Measurements from ENCODE around the gene DAPK1. TPM values are rescaled to one million over a fixed set of nuclear protein-coding genes. Genes with fewer than 3 reads are reported as not detected.

The DAPK1 gene
- total and polyA plus RNA-seq, 2 experiments from 2014 or later = 44.4 to 62.3 TPM

DNA sequence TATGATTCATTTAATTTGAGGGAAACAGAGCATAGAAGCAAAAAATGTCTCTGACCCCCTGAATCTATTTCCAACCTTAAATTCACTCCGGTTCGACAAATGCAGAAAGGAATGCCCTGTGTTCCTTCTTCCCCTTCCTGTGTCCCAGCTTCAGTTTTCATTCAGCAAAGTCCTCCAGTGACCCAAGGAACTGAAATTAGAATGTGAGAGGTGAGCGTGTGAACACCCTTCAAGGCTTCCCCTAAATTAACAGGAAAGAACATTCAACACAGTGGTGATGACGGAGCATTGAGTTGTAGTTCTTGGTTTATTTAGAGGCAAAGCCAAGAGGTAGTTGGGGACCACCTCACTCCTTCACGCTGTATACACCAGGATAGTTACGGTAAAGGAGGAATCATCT, 130.7 kb downstream of the DAPK1 start:
- Histone ChIP-seq H3K9me3 (ENCODE audit: low read depth) (no peaks in the 10 kb centered on the region), H3K4me2 (no peak overlapping the region), H3K4me3 (no peak overlapping the region), H3K9me2 (replicated peaks; ENCODE audit: insufficient read depth) (no peaks in the 10 kb centered on the region), H2AFZ (no peak overlapping the region), H3K4me1 (ENCODE audit: insufficient read depth) (peaks cover 4% of the 10 kb centered on the region), H4K20me1 (ENCODE audit: insufficient read depth, poor library complexity, severe bottlenecking) (no peaks in the 10 kb centered on the region), H3K36me3 (replicated peaks; ENCODE audit: insufficient read depth, low read depth) (no peaks in the 10 kb centered on the region), H3K79me2 (peaks cover 6% of the 10 kb centered on the region), H3K27ac (no peak overlapping the region), H3K27me3 (no peaks in the 10 kb centered on the region)
- no peak for DNase-seq (ENCODE audit: low spot score)
- TF ChIP-seq, protein P1, sequence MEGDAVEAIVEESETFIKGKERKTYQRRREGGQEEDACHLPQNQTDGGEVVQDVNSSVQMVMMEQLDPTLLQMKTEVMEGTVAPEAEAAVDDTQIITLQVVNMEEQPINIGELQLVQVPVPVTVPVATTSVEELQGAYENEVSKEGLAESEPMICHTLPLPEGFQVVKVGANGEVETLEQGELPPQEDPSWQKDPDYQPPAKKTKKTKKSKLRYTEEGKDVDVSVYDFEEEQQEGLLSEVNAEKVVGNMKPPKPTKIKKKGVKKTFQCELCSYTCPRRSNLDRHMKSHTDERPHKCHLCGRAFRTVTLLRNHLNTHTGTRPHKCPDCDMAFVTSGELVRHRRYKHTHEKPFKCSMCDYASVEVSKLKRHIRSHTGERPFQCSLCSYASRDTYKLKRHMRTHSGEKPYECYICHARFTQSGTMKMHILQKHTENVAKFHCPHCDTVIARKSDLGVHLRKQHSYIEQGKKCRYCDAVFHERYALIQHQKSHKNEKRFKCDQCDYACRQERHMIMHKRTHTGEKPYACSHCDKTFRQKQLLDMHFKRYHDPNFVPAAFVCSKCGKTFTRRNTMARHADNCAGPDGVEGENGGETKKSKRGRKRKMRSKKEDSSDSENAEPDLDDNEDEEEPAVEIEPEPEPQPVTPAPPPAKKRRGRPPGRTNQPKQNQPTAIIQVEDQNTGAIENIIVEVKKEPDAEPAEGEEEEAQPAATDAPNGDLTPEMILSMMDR (IDR thresholded peaks at IDR 0.05; ENCODE audit: poor library complexity) = no peak
- TF ChIP-seq EZH2 (IDR thresholded peaks at IDR 0.05; ENCODE audit: borderline replicate concordance) (no peak), EZH2phosphoT487 (IDR thresholded peaks at IDR 0.05; ENCODE audit: low read depth, severe bottlenecking, unreplicated experiment) (no peak)
- over 99% methylated on average over 6 of the region's 6 CpGs for WGBS (ENCODE audit: low lambda C conversion rate, missing lambda C conversion rate)

- Histone ChIP-seq H3K79me2 (peaks cover 6% of the 10 kb centered on the region), H3K27me3 (no peaks in the 10 kb centered on the region), H3K4me3 (no peak overlapping the region), H3K4me1 (ENCODE audit: insufficient read depth) (no peaks in the 10 kb centered on the region), H3K9me3 (ENCODE audit: low read depth) (no peaks in the 10 kb centered on the region), H2AFZ (no peak overlapping the region), H4K20me1 (ENCODE audit: insufficient read depth, poor library complexity, severe bottlenecking) (no peaks in the 10 kb centered on the region), H3K4me2 (no peak overlapping the region), H3K27ac (no peak overlapping the region), H3K9me2 (replicated peaks; ENCODE audit: insufficient read depth) (no peaks in the 10 kb centered on the region), H3K36me3 (replicated peaks; ENCODE audit: insufficient read depth, low read depth) (no peaks in the 10 kb centered on the region)
- TF ChIP-seq, protein P1 (IDR thresholded peaks at IDR 0.05; ENCODE audit: poor library complexity) = no peak
- TF ChIP-seq EZH2 (IDR thresholded peaks at IDR 0.05; ENCODE audit: borderline replicate concordance) (no peak), EZH2phosphoT487 (IDR thresholded peaks at IDR 0.05; ENCODE audit: low read depth, severe bottlenecking, unreplicated experiment) (no peak)
- DNase-seq (ENCODE audit: low spot score) = no peak
- 85% methylated on average over 6 of the region's 6 CpGs for WGBS (ENCODE audit: low lambda C conversion rate, missing lambda C conversion rate)
These were observed 131.4 kb downstream of the DAPK1 start for GRCh38 chr9:87629104-87629503.

DNA sequence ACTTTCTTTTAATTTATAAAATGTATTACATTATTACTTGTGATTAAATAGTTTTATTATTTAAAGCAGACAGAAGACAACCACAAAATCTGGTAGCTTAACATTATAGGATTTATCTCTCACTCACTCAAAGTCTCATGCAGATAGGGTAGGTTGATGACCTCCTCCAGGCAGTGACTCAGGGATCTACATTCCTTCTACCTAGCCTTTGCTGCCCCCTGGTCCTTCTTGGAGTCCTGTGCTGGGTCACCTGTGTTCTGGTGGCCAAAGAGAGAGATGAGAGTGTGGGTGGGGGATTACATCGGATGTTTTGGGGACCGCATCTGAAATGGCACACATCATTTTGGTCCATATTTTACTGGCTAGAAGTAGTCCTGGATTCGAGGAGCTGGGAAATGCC, 132.6 kb downstream of the DAPK1 start:
- Histone ChIP-seq H3K9me3 (ENCODE audit: low read depth) (no peaks in the 10 kb centered on the region), H3K27ac (no peak overlapping the region), H3K4me2 (no peak overlapping the region), H3K27me3 (no peaks in the 10 kb centered on the region), H3K4me3 (no peak overlapping the region), H4K20me1 (ENCODE audit: insufficient read depth, poor library complexity, severe bottlenecking) (no peaks in the 10 kb centered on the region), H3K36me3 (replicated peaks; ENCODE audit: insufficient read depth, low read depth) (no peaks in the 10 kb centered on the region), H3K9me2 (replicated peaks; ENCODE audit: insufficient read depth) (no peaks in the 10 kb centered on the region), H3K4me1 (ENCODE audit: insufficient read depth) (no peaks in the 10 kb centered on the region), H2AFZ (no peak overlapping the region), H3K79me2 (peaks cover 6% of the 10 kb centered on the region)
- DNase-seq (ENCODE audit: low spot score) = no peak
- no peak for TF ChIP-seq EZH2phosphoT487 (IDR thresholded peaks at IDR 0.05; ENCODE audit: low read depth, severe bottlenecking, unreplicated experiment)
- no peak for TF ChIP-seq EZH2 (IDR thresholded peaks at IDR 0.05; ENCODE audit: borderline replicate concordance)
- TF ChIP-seq, protein P1 (IDR thresholded peaks at IDR 0.05; ENCODE audit: poor library complexity) = no peak
- 95% methylated on average over 3 of the region's 3 CpGs for WGBS (ENCODE audit: low lambda C conversion rate, missing lambda C conversion rate)

- 91% methylated on average over 3 of the region's 3 CpGs for WGBS (ENCODE audit: low lambda C conversion rate, missing lambda C conversion rate)
- H3K4me1 ChIP-seq (ENCODE audit: insufficient read depth) = no peaks in the 10 kb centered on the region
These were observed 133.2 kb downstream of the DAPK1 start for GRCh38 chr9:87630846-87631245.

More at GRCh38 chr9:87630846-87631245, 133.2 kb downstream of the DAPK1 start:
- no peaks in the 10 kb centered on the region for H3K9me3 ChIP-seq (ENCODE audit: low read depth)
- DNase-seq (ENCODE audit: low spot score) = no peak
- no peaks in the 10 kb centered on the region for H3K9me2 ChIP-seq (replicated peaks; ENCODE audit: insufficient read depth)
- TF ChIP-seq, protein P1 (IDR thresholded peaks at IDR 0.05; ENCODE audit: poor library complexity) = no peak
- no peak for TF ChIP-seq EZH2phosphoT487 (IDR thresholded peaks at IDR 0.05; ENCODE audit: low read depth, severe bottlenecking, unreplicated experiment)
- TF ChIP-seq EZH2 (IDR thresholded peaks at IDR 0.05; ENCODE audit: borderline replicate concordance) = no peak
- no peak overlapping the region for H2AFZ ChIP-seq
- no peaks in the 10 kb centered on the region for H3K36me3 ChIP-seq (replicated peaks; ENCODE audit: insufficient read depth, low read depth)
- H3K79me2 ChIP-seq = peaks cover 6% of the 10 kb centered on the region
- H3K4me2 ChIP-seq = no peak overlapping the region
- no peak overlapping the region for H3K27ac ChIP-seq
- no peaks in the 10 kb centered on the region for H3K27me3 ChIP-seq
- no peak overlapping the region for H3K4me3 ChIP-seq
- H4K20me1 ChIP-seq (ENCODE audit: insufficient read depth, poor library complexity, severe bottlenecking) = no peaks in the 10 kb centered on the region
